ENCODE measurements around the gene NTN1.

- TF ChIP-seq, protein P1, sequence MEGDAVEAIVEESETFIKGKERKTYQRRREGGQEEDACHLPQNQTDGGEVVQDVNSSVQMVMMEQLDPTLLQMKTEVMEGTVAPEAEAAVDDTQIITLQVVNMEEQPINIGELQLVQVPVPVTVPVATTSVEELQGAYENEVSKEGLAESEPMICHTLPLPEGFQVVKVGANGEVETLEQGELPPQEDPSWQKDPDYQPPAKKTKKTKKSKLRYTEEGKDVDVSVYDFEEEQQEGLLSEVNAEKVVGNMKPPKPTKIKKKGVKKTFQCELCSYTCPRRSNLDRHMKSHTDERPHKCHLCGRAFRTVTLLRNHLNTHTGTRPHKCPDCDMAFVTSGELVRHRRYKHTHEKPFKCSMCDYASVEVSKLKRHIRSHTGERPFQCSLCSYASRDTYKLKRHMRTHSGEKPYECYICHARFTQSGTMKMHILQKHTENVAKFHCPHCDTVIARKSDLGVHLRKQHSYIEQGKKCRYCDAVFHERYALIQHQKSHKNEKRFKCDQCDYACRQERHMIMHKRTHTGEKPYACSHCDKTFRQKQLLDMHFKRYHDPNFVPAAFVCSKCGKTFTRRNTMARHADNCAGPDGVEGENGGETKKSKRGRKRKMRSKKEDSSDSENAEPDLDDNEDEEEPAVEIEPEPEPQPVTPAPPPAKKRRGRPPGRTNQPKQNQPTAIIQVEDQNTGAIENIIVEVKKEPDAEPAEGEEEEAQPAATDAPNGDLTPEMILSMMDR (IDR thresholded peaks at IDR 0.05), result no peak
- TF ChIP-seq EZH2phosphoT487 (IDR thresholded peaks at IDR 0.05) (no peak), EZH2 (IDR thresholded peaks at IDR 0.05) (no peak)
These were observed 221.7 kb downstream of the NTN1 start for GRCh38 chr17:9242983-9243382.
